ENCODE data around the gene PIEZO1. TPM values are rescaled to one million over a fixed set of nuclear protein-coding genes. Genes with fewer than 3 reads are reported as not detected.

PIEZO1 gene
- total and polyA plus RNA-seq, 8 donors: 75.3 to 193 (median 103) TPM

DNA sequence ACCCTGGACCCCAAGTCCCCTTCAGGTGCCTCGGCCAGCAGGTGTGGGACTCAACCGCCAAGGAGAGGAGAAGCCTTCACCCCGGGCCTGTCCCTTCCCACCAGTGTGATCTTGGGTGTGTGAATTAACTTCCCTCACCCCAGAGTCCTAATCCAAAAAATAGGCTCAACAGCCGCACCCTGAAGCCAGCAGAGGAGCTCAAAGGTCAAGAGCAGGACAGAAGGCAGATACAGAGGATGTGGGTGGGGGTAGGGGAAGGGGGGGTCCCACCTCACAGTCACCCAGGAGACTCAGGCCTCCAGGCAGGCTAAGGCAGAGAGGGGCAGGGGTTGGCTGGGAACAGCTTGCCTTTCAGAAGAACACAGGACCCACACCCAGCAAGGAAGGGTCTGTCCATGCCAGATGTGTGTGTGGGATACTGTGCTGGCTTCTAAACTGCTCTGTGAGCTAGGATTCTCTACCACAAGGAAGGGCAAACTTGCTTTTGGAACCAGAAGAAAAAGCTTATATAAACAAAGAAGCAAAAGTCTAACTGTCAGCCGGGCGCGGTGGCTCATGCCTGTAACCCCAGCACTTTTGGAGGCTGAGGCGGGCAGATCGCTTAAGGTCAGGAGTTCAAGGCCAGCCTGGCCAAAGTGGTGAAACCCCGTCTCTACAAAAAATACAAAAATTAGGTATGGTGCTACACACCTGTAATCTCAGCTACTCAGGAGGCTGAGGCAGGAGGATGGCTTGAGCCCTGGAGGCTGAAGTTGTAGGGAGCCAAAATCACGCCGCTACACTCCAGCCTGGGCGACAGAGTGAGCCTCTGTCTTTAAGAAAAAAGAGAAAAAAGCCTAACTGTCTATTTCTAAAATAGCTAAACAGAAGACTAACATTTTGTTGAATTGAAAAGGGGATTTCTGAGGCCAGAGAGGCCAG, 4.6 kb downstream of the PIEZO1 start:
- peaks cover 42 to 70% of the 10 kb centered on the region in 2 donors for H3K4me1 ChIP-seq
- no peak for ATAC-seq
- DNase-seq: peak in 1 of 4 donors; percentile 32

GRCh38 chr16:88779406-88780141, 5.4 kb downstream of the PIEZO1 start:
- Histone ChIP-seq H3K27ac (peak overlapping the region; percentile 19 to 90), H3K4me1 (peaks cover 43 to 75% of the 10 kb centered on the region in 2 donors), H3K4me3 (no peak overlapping the region), H3K36me3 (peaks cover 0 to 9% of the 10 kb centered on the region in 2 donors), H3K27me3 (no peaks in the 10 kb centered on the region), H3K9me3 (no peaks in the 10 kb centered on the region)
- ATAC-seq: no peak
- TF ChIP-seq, protein P1, sequence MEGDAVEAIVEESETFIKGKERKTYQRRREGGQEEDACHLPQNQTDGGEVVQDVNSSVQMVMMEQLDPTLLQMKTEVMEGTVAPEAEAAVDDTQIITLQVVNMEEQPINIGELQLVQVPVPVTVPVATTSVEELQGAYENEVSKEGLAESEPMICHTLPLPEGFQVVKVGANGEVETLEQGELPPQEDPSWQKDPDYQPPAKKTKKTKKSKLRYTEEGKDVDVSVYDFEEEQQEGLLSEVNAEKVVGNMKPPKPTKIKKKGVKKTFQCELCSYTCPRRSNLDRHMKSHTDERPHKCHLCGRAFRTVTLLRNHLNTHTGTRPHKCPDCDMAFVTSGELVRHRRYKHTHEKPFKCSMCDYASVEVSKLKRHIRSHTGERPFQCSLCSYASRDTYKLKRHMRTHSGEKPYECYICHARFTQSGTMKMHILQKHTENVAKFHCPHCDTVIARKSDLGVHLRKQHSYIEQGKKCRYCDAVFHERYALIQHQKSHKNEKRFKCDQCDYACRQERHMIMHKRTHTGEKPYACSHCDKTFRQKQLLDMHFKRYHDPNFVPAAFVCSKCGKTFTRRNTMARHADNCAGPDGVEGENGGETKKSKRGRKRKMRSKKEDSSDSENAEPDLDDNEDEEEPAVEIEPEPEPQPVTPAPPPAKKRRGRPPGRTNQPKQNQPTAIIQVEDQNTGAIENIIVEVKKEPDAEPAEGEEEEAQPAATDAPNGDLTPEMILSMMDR (IDR thresholded peaks at IDR 0.05): no peak
- DNase-seq: peak in 1 of 4 donors; percentile 54
- intact Hi-C loops (cut with DNase I): loop anchor here in 1 of 2 donors (5.0 kb wide), 1 partner anchor 32 kb away; no protein-coding TSS in a partner anchor

More for the DNA sequence above, 4.6 kb downstream of the PIEZO1 start:
- Histone ChIP-seq H3K9me3 (no peaks in the 10 kb centered on the region), H3K27ac (peak overlapping the region; percentile 19 to 90), H3K36me3 (peaks cover 0 to 9% of the 10 kb centered on the region in 2 donors), H3K27me3 (no peaks in the 10 kb centered on the region), H3K4me3 (no peak overlapping the region)
- TF ChIP-seq, protein P1 (IDR thresholded peaks at IDR 0.05): no peak
- intact Hi-C loops (cut with DNase I): loop anchor here in 1 of 2 donors (5.0 kb wide), 1 partner anchor 33 kb away; no protein-coding TSS in a partner anchor

DNA sequence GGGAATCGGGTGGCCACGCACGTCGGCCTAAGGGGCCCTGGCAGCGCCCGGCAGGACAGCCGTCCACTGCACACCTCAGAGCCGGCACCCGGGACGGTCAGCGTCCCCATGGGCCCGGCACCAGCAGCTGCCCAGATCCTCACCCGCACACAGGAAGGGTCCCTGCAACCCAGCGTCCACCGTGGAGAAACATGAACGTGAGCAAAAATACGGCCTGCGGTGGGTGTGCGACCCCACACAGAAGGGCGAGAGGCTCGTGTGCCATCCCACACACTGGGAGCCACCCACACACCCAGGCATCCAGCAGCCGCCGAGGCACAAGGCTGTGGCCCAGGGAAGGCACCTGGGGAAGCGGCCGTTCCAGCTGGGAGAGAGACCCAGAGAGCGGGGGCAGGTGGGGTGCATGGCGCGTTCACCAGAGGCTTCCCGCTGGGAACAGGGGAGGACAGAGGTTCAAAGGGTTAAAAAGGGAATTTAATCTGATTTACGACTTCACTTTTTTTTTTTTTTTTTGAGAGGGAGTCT, 6.4 kb downstream of the PIEZO1 start:
- DNase-seq (peak in 1 of 4 donors; percentile 60), ATAC-seq (no peak)
- peaks cover 48 to 77% of the 10 kb centered on the region in 2 donors for H3K4me1 ChIP-seq
- no peak overlapping the region for H3K27ac ChIP-seq
- intact Hi-C loops (cut with DNase I): no loop called here
- peaks cover 0 to 9% of the 10 kb centered on the region in 2 donors for H3K36me3 ChIP-seq
- H3K27me3 ChIP-seq: no peaks in the 10 kb centered on the region
- H3K4me3 ChIP-seq: no peak overlapping the region
- no peaks in the 10 kb centered on the region for H3K9me3 ChIP-seq
- TF ChIP-seq, protein P1 (IDR thresholded peaks at IDR 0.05): no peak

- H3K27me3 ChIP-seq: no peaks in the 10 kb centered on the region
- no peaks in the 10 kb centered on the region for H3K9me3 ChIP-seq
- no peak overlapping the region for H3K27ac ChIP-seq
- H3K4me3 ChIP-seq: no peak overlapping the region
- intact Hi-C loops (cut with DNase I): no loop called here
- H3K36me3 ChIP-seq: peaks cover 0 to 9% of the 10 kb centered on the region in 2 donors
- peaks cover 48 to 77% of the 10 kb centered on the region in 2 donors for H3K4me1 ChIP-seq
- no peak for ATAC-seq
- DNase-seq: no peak
- TF ChIP-seq, protein P1 (IDR thresholded peaks at IDR 0.05): no peak
These were observed 6.8 kb downstream of the PIEZO1 start for GRCh38 chr16:88778271-88778525.

Data from left lung (tissue), 10 donors.